Parathyroid adenoma (tissue), 2 donors: ENCODE results near the gene ELOVL5.

Source experiments
- H2AFZ ChIP-seq: fragments of 300-600 bp; sonication (generic); one replicate; pipeline ENCODE4 v1.7.0; 2017; ENCODE audit warnings: antibody characterized with exemption, mild to moderate bottlenecking
- H3K27ac ChIP-seq: fragments of 300-600 bp; sonication (generic); one replicate; pipeline ENCODE4 v1.7.0; 2017
- H3K27me3 ChIP-seq: fragments of 300-600 bp; sonication (generic); one replicate; pipeline ENCODE4 v1.7.0; 2017; ENCODE audit warnings: low read length; ENCODE audit not compliant: control insufficient read depth, insufficient read depth
- H3K36me3 ChIP-seq: fragments of 300-600 bp; sonication (generic); one replicate; pipeline ENCODE4 v1.7.0; 2017; ENCODE audit warnings: low read length; ENCODE audit not compliant: control insufficient read depth, insufficient read depth
- H3K4me1 ChIP-seq: fragments of 300-600 bp; sonication (generic); one replicate; pipeline ENCODE4 v1.7.0; 2017; ENCODE audit warnings: control low read depth
- H3K4me2 ChIP-seq: fragments of 300-600 bp; sonication (generic); one replicate; pipeline ENCODE4 v1.7.0; 2017; ENCODE audit warnings: low read length
- H3K4me3 ChIP-seq: fragments of 300-600 bp; sonication (generic); one replicate; pipeline ENCODE4 v1.7.0; 2017; ENCODE audit warnings: low read depth, low read length
- H3K79me2 ChIP-seq: fragments of 300-600 bp; sonication (generic); one replicate; pipeline ENCODE4 v1.7.0; 2017; ENCODE audit warnings: control low read depth
- H3K9ac ChIP-seq: fragments of 300-600 bp; sonication (generic); one replicate; pipeline ENCODE4 v1.7.0; 2017; ENCODE audit warnings: mild to moderate bottlenecking
- H3K9me3 ChIP-seq: fragments of 300-600 bp; sonication (generic); one replicate; pipeline ENCODE4 v1.7.0; 2017; ENCODE audit warnings: low read length; ENCODE audit not compliant: control insufficient read depth
- CTCF ChIP-seq: fragments of 300-600 bp; sonication (generic); IDR thresholded peaks from one replicate; pipeline ENCODE4 v1.7.0; 2017; ENCODE audit warnings: antibody characterized with exemption, mild to moderate bottlenecking
- donor health status: primary hyperparathyroidism.

Gene ELOVL5

DNA sequence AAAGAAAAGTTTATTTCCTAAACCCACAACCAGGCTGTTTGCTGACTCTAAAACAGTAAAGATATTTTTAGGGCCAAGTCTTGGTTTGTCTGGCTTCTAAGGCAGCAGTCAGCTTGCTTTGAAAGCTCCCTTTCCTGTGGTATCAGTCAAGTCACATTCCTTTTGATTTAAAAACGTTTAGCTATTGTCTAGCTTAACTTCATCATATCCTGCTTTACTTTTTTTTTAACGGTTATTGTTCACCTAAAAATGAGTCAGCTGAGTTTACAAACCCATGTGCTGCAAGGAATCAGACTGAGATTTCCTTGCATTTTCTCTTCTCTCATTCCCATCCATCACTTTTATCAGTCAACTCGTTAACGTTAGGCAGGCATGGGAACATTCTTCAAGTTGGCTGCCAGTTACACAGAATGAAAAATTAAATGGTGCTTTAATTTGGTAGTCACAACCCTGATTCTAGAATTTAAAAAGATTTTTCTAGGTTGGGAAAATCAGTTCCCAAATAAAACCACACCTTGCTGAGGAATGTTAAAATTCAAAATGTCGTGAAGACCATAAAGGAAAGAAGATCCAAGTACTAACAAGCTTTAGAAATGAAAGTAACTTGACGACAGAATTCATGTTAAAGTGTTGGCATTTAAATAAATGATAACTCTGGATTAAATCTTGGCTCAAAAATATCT is 45.9 kb downstream of the ELOVL5 start:
- peaks cover 3% of the 10 kb centered on the region for H3K79me2 ChIP-seq
- TF ChIP-seq CTCF: no peak
- no peaks in the 10 kb centered on the region for H3K9me3 ChIP-seq
- H3K4me3 ChIP-seq: no peak overlapping the region
- H3K36me3 ChIP-seq: no peaks in the 10 kb centered on the region
- H3K27ac ChIP-seq: no peak overlapping the region
- H3K4me1 ChIP-seq: no peaks in the 10 kb centered on the region
- H2AFZ ChIP-seq: no peak overlapping the region
- H3K27me3 ChIP-seq: no peaks in the 10 kb centered on the region
- H3K4me2 ChIP-seq: peak overlapping the region; percentile 28
- H3K9ac ChIP-seq: no peak overlapping the region

GRCh38 chr6:53301801-53302537 is 46.8 kb downstream of the ELOVL5 start:
- H3K36me3 ChIP-seq: no peaks in the 10 kb centered on the region
- H3K4me3 ChIP-seq: no peak overlapping the region
- no peaks in the 10 kb centered on the region for H3K4me1 ChIP-seq
- H3K4me2 ChIP-seq: no peak overlapping the region
- no peaks in the 10 kb centered on the region for H3K27me3 ChIP-seq
- H3K27ac ChIP-seq: peak overlapping the region; percentile 7
- peaks cover 1% of the 10 kb centered on the region for H3K79me2 ChIP-seq
- no peak for TF ChIP-seq CTCF
- H3K9ac ChIP-seq: no peak overlapping the region
- H2AFZ ChIP-seq: no peak overlapping the region
- no peaks in the 10 kb centered on the region for H3K9me3 ChIP-seq

GRCh38 chr6:53300656-53301551 is 47.8 kb downstream of the ELOVL5 start:
- Histone ChIP-seq H3K27me3 (no peaks in the 10 kb centered on the region), H3K9me3 (no peaks in the 10 kb centered on the region), H3K79me2 (no peaks in the 10 kb centered on the region), H3K36me3 (no peaks in the 10 kb centered on the region), H3K4me2 (no peak overlapping the region), H2AFZ (no peak overlapping the region), H3K27ac (peak overlapping the region; percentile 33), H3K4me3 (no peak overlapping the region), H3K4me1 (no peaks in the 10 kb centered on the region), H3K9ac (no peak overlapping the region)
- no peak for TF ChIP-seq CTCF

- no peak overlapping the region for H2AFZ ChIP-seq
- no peaks in the 10 kb centered on the region for H3K79me2 ChIP-seq
- H3K4me1 ChIP-seq: no peaks in the 10 kb centered on the region
- H3K27ac ChIP-seq: no peak overlapping the region
- no peak overlapping the region for H3K4me2 ChIP-seq
- no peak for TF ChIP-seq CTCF
- H3K27me3 ChIP-seq: no peaks in the 10 kb centered on the region
- no peaks in the 10 kb centered on the region for H3K36me3 ChIP-seq
- H3K4me3 ChIP-seq: no peak overlapping the region
- H3K9ac ChIP-seq: no peak overlapping the region
- no peaks in the 10 kb centered on the region for H3K9me3 ChIP-seq
Observed at GRCh38 chr6:53299331-53300005, 49.3 kb downstream of the ELOVL5 start.
